ENCODE data around the gene SLC9A8. TPM values are rescaled to one million over a fixed set of nuclear protein-coding genes. Genes with fewer than 3 reads are reported as not detected.

SLC9A8 gene
- total RNA-seq, 4 donors from 2014 or later: 12.4 to 20.4 (median 15.1) TPM

- peak overlapping the region; percentile 82 to 90 (median 86) for H3K27ac ChIP-seq
- intact Hi-C loops (cut with DNase I; ENCODE audit: low total_unique reads) (loop anchor here (10.0 kb wide), 1 partner anchor 151 kb away; no protein-coding TSS in a partner anchor), in situ Hi-C loops (cut with MboI; ENCODE audit: low sequenced_read_pairs in 4 of 4) (no loop called here)
- peaks cover 19 to 46% of the 10 kb centered on the region in 2 donors for H3K4me1 ChIP-seq
- H3K27me3 ChIP-seq: no peaks in the 10 kb centered on the region
- TF ChIP-seq CTCF (IDR thresholded peaks at IDR 0.05 in 4 of 5, conservative IDR thresholded peaks at IDR 0.05 in 1 of 5) (no peak), POLR2A (IDR thresholded peaks at IDR 0.05) (no peak)
- no peak overlapping the region for H3K4me3 ChIP-seq
- no peaks in the 10 kb centered on the region for H3K9me3 ChIP-seq
- H3K36me3 ChIP-seq: no peaks in the 10 kb centered on the region
- no peak for ATAC-seq
- DNase-seq: no peak
Measured at GRCh38 chr20:49765846-49766541, 46.6 kb upstream of the SLC9A8 start.

GRCh38 chr20:49766979-49767521 is 45.6 kb upstream of the SLC9A8 start:
- no peaks in the 10 kb centered on the region for H3K36me3 ChIP-seq
- H3K27me3 ChIP-seq: no peaks in the 10 kb centered on the region
- in situ Hi-C loops (cut with MboI; ENCODE audit: low sequenced_read_pairs in 4 of 4): no loop called here
- TF ChIP-seq POLR2A (IDR thresholded peaks at IDR 0.05) (no peak), CTCF (IDR thresholded peaks at IDR 0.05 in 4 of 5, conservative IDR thresholded peaks at IDR 0.05 in 1 of 5) (no peak)
- H3K4me1 ChIP-seq: peaks cover 25 to 48% of the 10 kb centered on the region in 2 donors
- ATAC-seq (peak in 1 of 2 donors; percentile 9), DNase-seq (peak in 1 of 2 donors; percentile 45)
- intact Hi-C loops (cut with DNase I; ENCODE audit: low total_unique reads): loop anchor here (10.0 kb wide), 1 partner anchor 152 kb away; no protein-coding TSS in a partner anchor
- no peak overlapping the region for H3K4me3 ChIP-seq
- H3K9me3 ChIP-seq: no peaks in the 10 kb centered on the region
- peak overlapping the region; percentile 82 to 90 (median 86) for H3K27ac ChIP-seq

GRCh38 chr20:49768204-49769047 is 44.2 kb upstream of the SLC9A8 start:
- intact Hi-C loops (cut with DNase I; ENCODE audit: low total_unique reads) (loop anchor here (10.0 kb wide), 1 partner anchor 154 kb away; no protein-coding TSS in a partner anchor), in situ Hi-C loops (cut with MboI; ENCODE audit: low sequenced_read_pairs in 4 of 4) (no loop called here)
- Histone ChIP-seq H3K27me3 (no peaks in the 10 kb centered on the region), H3K27ac (peak overlapping the region; percentile 82 to 90 (median 86)), H3K36me3 (no peaks in the 10 kb centered on the region), H3K9me3 (no peaks in the 10 kb centered on the region), H3K4me1 (peaks cover 34 to 61% of the 10 kb centered on the region in 2 donors), H3K4me3 (no peak overlapping the region)
- TF ChIP-seq CTCF (IDR thresholded peaks at IDR 0.05 in 4 of 5, conservative IDR thresholded peaks at IDR 0.05 in 1 of 5) (no peak), POLR2A (IDR thresholded peaks at IDR 0.05) (no peak)
- DNase-seq (peak; percentile 70 to 87), ATAC-seq (peak; percentile 70 to 77)

GRCh38 chr20:49769048-49769581 is 43.5 kb upstream of the SLC9A8 start:
- no peak for TF ChIP-seq POLR2A (IDR thresholded peaks at IDR 0.05)
- no peak for TF ChIP-seq CTCF (IDR thresholded peaks at IDR 0.05 in 4 of 5, conservative IDR thresholded peaks at IDR 0.05 in 1 of 5)
- Histone ChIP-seq H3K27ac (peak overlapping the region; percentile 82 to 90 (median 86)), H3K36me3 (no peaks in the 10 kb centered on the region), H3K27me3 (no peaks in the 10 kb centered on the region), H3K4me3 (no peak overlapping the region), H3K4me1 (peaks cover 34 to 61% of the 10 kb centered on the region in 2 donors), H3K9me3 (no peaks in the 10 kb centered on the region)
- ATAC-seq (no peak), DNase-seq (no peak)
- in situ Hi-C loops (cut with MboI; ENCODE audit: low sequenced_read_pairs in 4 of 4): no loop called here
- intact Hi-C loops (cut with DNase I; ENCODE audit: low total_unique reads): loop anchor here (10.0 kb wide), 1 partner anchor 154 kb away; no protein-coding TSS in a partner anchor

Data from gastrocnemius medialis (tissue), 4 donors.